Measurements from ENCODE around the gene TLK1. TPM values are rescaled to one million over a fixed set of nuclear protein-coding genes. Genes with fewer than 3 reads are reported as not detected.

Gene TLK1
- polyA plus RNA-seq, 1 experiment = 6.4 TPM

DNA sequence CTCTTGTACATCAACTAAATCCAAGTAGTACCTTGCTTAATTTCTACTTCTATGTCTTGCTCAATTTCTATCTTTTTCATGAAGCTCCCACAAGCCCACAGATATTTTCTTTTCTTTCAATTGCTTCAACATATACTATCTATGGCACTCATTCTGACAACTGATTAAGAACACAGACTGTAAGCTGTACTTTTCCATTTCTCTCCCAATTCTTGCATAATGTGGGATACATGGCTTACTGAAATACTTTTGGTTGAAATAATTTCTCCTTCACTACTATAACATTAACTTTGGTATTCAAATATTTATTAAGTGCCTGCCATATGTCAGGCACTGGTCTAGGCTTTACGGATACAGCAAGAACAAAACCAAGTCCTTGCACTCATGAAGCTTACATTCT, 146.8 kb downstream of the TLK1 start:
- TF ChIP-seq, protein P1, sequence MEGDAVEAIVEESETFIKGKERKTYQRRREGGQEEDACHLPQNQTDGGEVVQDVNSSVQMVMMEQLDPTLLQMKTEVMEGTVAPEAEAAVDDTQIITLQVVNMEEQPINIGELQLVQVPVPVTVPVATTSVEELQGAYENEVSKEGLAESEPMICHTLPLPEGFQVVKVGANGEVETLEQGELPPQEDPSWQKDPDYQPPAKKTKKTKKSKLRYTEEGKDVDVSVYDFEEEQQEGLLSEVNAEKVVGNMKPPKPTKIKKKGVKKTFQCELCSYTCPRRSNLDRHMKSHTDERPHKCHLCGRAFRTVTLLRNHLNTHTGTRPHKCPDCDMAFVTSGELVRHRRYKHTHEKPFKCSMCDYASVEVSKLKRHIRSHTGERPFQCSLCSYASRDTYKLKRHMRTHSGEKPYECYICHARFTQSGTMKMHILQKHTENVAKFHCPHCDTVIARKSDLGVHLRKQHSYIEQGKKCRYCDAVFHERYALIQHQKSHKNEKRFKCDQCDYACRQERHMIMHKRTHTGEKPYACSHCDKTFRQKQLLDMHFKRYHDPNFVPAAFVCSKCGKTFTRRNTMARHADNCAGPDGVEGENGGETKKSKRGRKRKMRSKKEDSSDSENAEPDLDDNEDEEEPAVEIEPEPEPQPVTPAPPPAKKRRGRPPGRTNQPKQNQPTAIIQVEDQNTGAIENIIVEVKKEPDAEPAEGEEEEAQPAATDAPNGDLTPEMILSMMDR (IDR thresholded peaks at IDR 0.05; ENCODE audit: insufficient read depth, low read depth, low read length) = no peak
- POLR2A ChIA-PET = interaction anchor here (0.6 to 0.7 kb wide), 2 partner anchors 126 to 1283 kb away, joined by 3 to 5 read pairs; no protein-coding TSS in a partner anchor
- CTCF ChIA-PET = no interaction called here
- DNase-seq (ENCODE audit: low read depth) = no peak
- H3K27me3 ChIP-seq (ENCODE audit: control insufficient read depth, insufficient read depth, low read length) = no peaks in the 10 kb centered on the region
- no peak overlapping the region for H3K4me3 ChIP-seq (ENCODE audit: low read depth, low read length)
- peaks cover 5% of the 10 kb centered on the region for H3K36me3 ChIP-seq (ENCODE audit: control insufficient read depth, insufficient read depth, low read length)

- DNase-seq (ENCODE audit: low read depth) = no peak
- ChIA-PET CTCF (interaction anchor here (0.5 to 1.4 kb wide), 4 partner anchors 11 to 407 kb away, joined by 3 to 4 read pairs (median 3); no protein-coding TSS in a partner anchor), POLR2A (no interaction called here)
- no peaks in the 10 kb centered on the region for H3K36me3 ChIP-seq (ENCODE audit: control insufficient read depth, insufficient read depth, low read length)
- TF ChIP-seq, protein P1 (IDR thresholded peaks at IDR 0.05; ENCODE audit: insufficient read depth, low read depth, low read length) = no peak
- H3K27me3 ChIP-seq (ENCODE audit: control insufficient read depth, insufficient read depth, low read length) = no peaks in the 10 kb centered on the region
- H3K4me3 ChIP-seq (ENCODE audit: low read depth, low read length) = no peak overlapping the region
These were observed 151.3 kb downstream of the TLK1 start for GRCh38 chr2:171009386-171009785.

DNA sequence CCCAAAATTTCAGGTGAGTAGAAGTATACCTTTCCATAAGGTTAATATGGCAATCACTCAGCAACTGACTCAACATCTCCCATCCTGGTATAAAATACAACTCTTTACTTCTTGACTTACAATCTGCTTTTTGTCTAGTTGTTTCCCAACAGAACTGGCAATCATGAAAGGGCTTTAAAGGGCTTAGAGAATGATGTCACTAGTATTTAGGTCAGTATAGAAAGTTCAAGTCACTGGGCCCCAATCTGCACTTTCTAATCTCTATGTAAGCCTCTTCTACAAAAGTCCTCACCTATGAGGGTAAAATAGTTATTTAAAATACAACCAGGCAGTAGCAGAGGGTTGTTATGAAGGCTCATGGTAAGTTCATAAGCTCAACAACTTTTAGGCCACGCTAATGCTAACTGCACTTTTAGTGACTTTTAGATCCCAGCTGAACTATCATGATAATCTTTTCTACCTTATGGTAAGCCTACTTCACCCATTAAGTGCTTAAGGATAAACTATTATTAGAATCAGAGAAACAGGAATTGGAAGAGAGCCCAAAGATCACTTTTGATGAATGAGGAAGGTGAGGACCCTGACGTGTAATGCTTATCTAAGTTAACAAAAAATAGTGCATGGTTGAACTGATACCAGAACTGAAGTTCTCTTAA, 152.0 kb downstream of the TLK1 start:
- TF ChIP-seq, protein P1 (IDR thresholded peaks at IDR 0.05; ENCODE audit: insufficient read depth, low read depth, low read length) = no peak
- Histone ChIP-seq H3K36me3 (ENCODE audit: control insufficient read depth, insufficient read depth, low read length) (no peaks in the 10 kb centered on the region), H3K27me3 (ENCODE audit: control insufficient read depth, insufficient read depth, low read length) (no peaks in the 10 kb centered on the region), H3K4me3 (ENCODE audit: low read depth, low read length) (no peak overlapping the region)
- no peak for DNase-seq (ENCODE audit: low read depth)
- ChIA-PET POLR2A (no interaction called here), CTCF (interaction anchor here (1.4 kb wide), 1 partner anchor 10 kb away, joined by 4 read pairs; no protein-coding TSS in a partner anchor)

GRCh38 chr2:171004833-171005232, 155.9 kb downstream of the TLK1 start:
- Histone ChIP-seq H3K36me3 (ENCODE audit: control insufficient read depth, insufficient read depth, low read length) (no peaks in the 10 kb centered on the region; the same call in 1 of the 2 replicates), H3K27me3 (ENCODE audit: control insufficient read depth, insufficient read depth, low read length) (no peaks in the 10 kb centered on the region), H3K4me3 (ENCODE audit: low read depth, low read length) (no peak overlapping the region)
- ChIA-PET POLR2A (no interaction called here), CTCF (interaction anchor here (0.7 kb wide), 1 partner anchor 56 kb away, joined by 3 read pairs; no protein-coding TSS in a partner anchor)
- DNase-seq (ENCODE audit: low read depth) = no peak
- TF ChIP-seq, protein P1 (IDR thresholded peaks at IDR 0.05; ENCODE audit: insufficient read depth, low read depth, low read length) = no peak

DNA sequence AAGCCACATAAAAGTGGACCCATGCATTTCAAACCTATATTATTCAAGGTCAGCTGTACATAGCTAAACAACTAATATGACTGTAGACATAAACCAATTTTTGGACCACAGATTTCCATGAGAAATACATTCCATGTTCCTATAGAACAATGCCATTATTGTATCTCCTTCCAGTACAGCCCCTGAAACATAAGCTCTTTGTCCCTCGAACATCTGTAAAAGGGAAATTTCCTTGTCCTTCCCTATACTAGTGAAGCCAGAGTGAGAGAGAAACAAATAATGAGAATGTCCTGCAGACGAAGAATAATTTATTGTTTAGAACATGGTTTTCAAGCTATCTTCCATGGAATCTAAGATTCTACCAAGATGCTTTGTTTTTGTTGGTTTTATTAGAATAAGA, 156.3 kb downstream of the TLK1 start:
- ChIA-PET POLR2A (no interaction called here), CTCF (interaction anchor here (0.7 kb wide), 1 partner anchor 56 kb away, joined by 3 read pairs; no protein-coding TSS in a partner anchor)
- Histone ChIP-seq H3K36me3 (ENCODE audit: control insufficient read depth, insufficient read depth, low read length) (no peaks in the 10 kb centered on the region; the same call in 1 of the 2 replicates), H3K27me3 (ENCODE audit: control insufficient read depth, insufficient read depth, low read length) (no peaks in the 10 kb centered on the region), H3K4me3 (ENCODE audit: low read depth, low read length) (no peak overlapping the region)
- no peak for DNase-seq (ENCODE audit: low read depth)
- TF ChIP-seq, protein P1 (IDR thresholded peaks at IDR 0.05; ENCODE audit: insufficient read depth, low read depth, low read length) = no peak
